Stimulated activated CD8-positive, alpha-beta memory T cell treated with anti-CD3 and anti-CD28 coated beads, Interleukin-12 subunit alpha, Interleukin-12 subunit beta, amount 100 ng/mL, for 4 hours (primary cell): ENCODE measurements around the gene PRRX2.
A peak's percentile ranks its signal among the peaks of the same experiment; 100 is the strongest.

Experiments
- DNase-seq: peaks from one replicate; pipeline ENCODE4 v3.0.0-alpha.2; 2020; ENCODE audit warnings: low read depth

PRRX2 gene

GRCh38 chr9:129709438-129710168 is 44.2 kb downstream of the PRRX2 start:
- no peak for DNase-seq

GRCh38 chr9:129710169-129710453 is 44.7 kb downstream of the PRRX2 start:
- no peak for DNase-seq

- DNase-seq, result no peak
Measured at GRCh38 chr9:129712634-129713401, 47.4 kb downstream of the PRRX2 start.

- no peak for DNase-seq
Measured at GRCh38 chr9:129713402-129713679, 47.9 kb downstream of the PRRX2 start.

- DNase-seq, result no peak
Measured at GRCh38 chr9:129714511-129715061, 49.1 kb downstream of the PRRX2 start.

- no peak for DNase-seq
Measured at GRCh38 chr9:129716091-129716490, 50.6 kb downstream of the PRRX2 start.

- no peak for DNase-seq
Measured at GRCh38 chr9:129717991-129718390, 52.5 kb downstream of the PRRX2 start.

GRCh38 chr9:129718647-129719046 is 53.2 kb downstream of the PRRX2 start:
- no peak for DNase-seq

- no peak for DNase-seq
Measured at GRCh38 chr9:129719135-129719534, 53.7 kb downstream of the PRRX2 start.

GRCh38 chr9:129720181-129720864 is 54.9 kb downstream of the PRRX2 start:
- no peak for DNase-seq

- no peak for DNase-seq
Measured at GRCh38 chr9:129720865-129721545, 55.6 kb downstream of the PRRX2 start.

GRCh38 chr9:129722913-129723312 is 57.5 kb downstream of the PRRX2 start:
- DNase-seq, result no peak

GRCh38 chr9:129724456-129725190 is 59.2 kb downstream of the PRRX2 start:
- DNase-seq, result no peak

GRCh38 chr9:129725795-129726251 is 60.4 kb downstream of the PRRX2 start:
- DNase-seq, result no peak

- peak; percentile 11 for DNase-seq
Measured at GRCh38 chr9:129726322-129727160, 61.1 kb downstream of the PRRX2 start.

- no peak for DNase-seq
Measured at GRCh38 chr9:129728744-129729143, 63.3 kb downstream of the PRRX2 start.

GRCh38 chr9:129731477-129732085 is 66.1 kb downstream of the PRRX2 start:
- no peak for DNase-seq

- no peak for DNase-seq
Measured at GRCh38 chr9:129732100-129732499, 66.7 kb downstream of the PRRX2 start.

- DNase-seq, result no peak
Measured at GRCh38 chr9:129732946-129733631, 67.6 kb downstream of the PRRX2 start.

- no peak for DNase-seq
Measured at GRCh38 chr9:129733632-129733953, 68.1 kb downstream of the PRRX2 start.
